Neural cell (in vitro differentiated cells): ENCODE measurements around the gene TRABD2B. TPM values are rescaled to one million over a fixed set of nuclear protein-coding genes. Genes with fewer than 3 reads are reported as not detected.

Experiments used
- H2AFZ ChIP-seq: fragments of 200-600, 300-800 bp; sonication (generic), shearing (Covaris generic); 2 replicates; pipeline ENCODE4 v1.6.0; 2014; ENCODE audit warnings: low read depth, mild to moderate bottlenecking, antibody characterized with exemption, low read length, moderate library complexity
- H3F3A ChIP-seq: fragments of 200-600 bp; shearing (Covaris generic); 2 replicates; pipeline ENCODE4 v1.6.1; 2016; ENCODE audit warnings: mild to moderate bottlenecking, moderate library complexity, mixed read lengths, antibody characterized with exemption, low read length; ENCODE audit not compliant: insufficient read depth, poor library complexity, severe bottlenecking
- H3K27ac ChIP-seq: fragments of 200-600, 300-800 bp; sonication (generic), shearing (Covaris generic); 2 replicates; pipeline ENCODE4 v1.5.1; 2014; ENCODE audit warnings: mild to moderate bottlenecking, low read length, moderate library complexity
- H3K27me3 ChIP-seq: fragments of 300-800, 200-600 bp; sonication (generic), shearing (Covaris generic); 2 replicates; pipeline ENCODE4 v1.6.0; 2014; ENCODE audit warnings: mild to moderate bottlenecking, low read depth, low read length, moderate library complexity; ENCODE audit not compliant: insufficient read depth
- H3K36me3 ChIP-seq: fragments of 300-800, 200-600 bp; sonication (generic), shearing (Covaris generic); 2 replicates; pipeline ENCODE4 v1.5.1; 2014; ENCODE audit warnings: mild to moderate bottlenecking, antibody characterized with exemption, low read length, moderate library complexity; ENCODE audit not compliant: insufficient read depth
- H3K4me2 ChIP-seq: fragments of 300-800, 200-600 bp; sonication (generic), shearing (Covaris generic); 2 replicates; pipeline ENCODE4 v1.6.0; 2014; ENCODE audit warnings: mild to moderate bottlenecking, low read length
- H3K4me3 ChIP-seq: fragments of 300-800, 200-600 bp; sonication (generic), shearing (Covaris generic); 2 replicates; pipeline ENCODE4 v1.5.1; 2014; ENCODE audit warnings: mild to moderate bottlenecking, low read length, moderate library complexity
- H3K79me2 ChIP-seq: fragments of 200-600 bp; shearing (Covaris generic); replicated peaks from 2 replicates; pipeline ENCODE4 v1.6.0; 2014; ENCODE audit warnings: mild to moderate bottlenecking, low read length, moderate library complexity; ENCODE audit not compliant: insufficient read depth
- H3K9ac ChIP-seq: fragments of 300-800, 200-600 bp; sonication (generic), shearing (Covaris generic); 2 replicates; pipeline ENCODE4 v1.6.1; 2016; ENCODE audit warnings: mild to moderate bottlenecking, low read length, mixed read lengths
- H3K9me2 ChIP-seq: fragments of 200-600 bp; shearing (Covaris generic); 2 replicates; pipeline ENCODE4 v1.6.1; 2016; ENCODE audit warnings: mild to moderate bottlenecking, low read length, mixed read lengths; ENCODE audit not compliant: insufficient read depth
- H3K9me3 ChIP-seq: fragments of 200-600, 300-800 bp; sonication (generic), shearing (Covaris generic); 2 replicates; pipeline ENCODE4 v1.6.1; 2016; ENCODE audit warnings: mild to moderate bottlenecking, mixed run types, low read length, moderate library complexity, mixed read lengths
- H4K20me1 ChIP-seq: fragments of 200-600 bp; shearing (Covaris generic); 2 replicates; pipeline ENCODE4 v1.6.1; 2016; ENCODE audit warnings: mild to moderate bottlenecking, mixed run types; ENCODE audit not compliant: insufficient read depth
- EP300 ChIP-seq: fragments of 450-650 bp; conservative IDR thresholded peaks from 2 replicates; pipeline ENCODE4 v1.6.1; 2014; ENCODE audit warnings: antibody characterized with exemption, mild to moderate bottlenecking, moderate library complexity; ENCODE audit not compliant: poor library complexity, severe bottlenecking
- EZH2 ChIP-seq: fragments of 200-600, 300-800 bp; shearing (Covaris generic), sonication (generic); IDR thresholded peaks from 2 replicates; pipeline ENCODE4 v1.6.1; 2014; ENCODE audit warnings: antibody characterized with exemption, low read length, borderline replicate concordance, mild to moderate bottlenecking; ENCODE audit not compliant: insufficient read depth, poor library complexity, severe bottlenecking
- MXI1 ChIP-seq: fragments of 450-650 bp; conservative IDR thresholded peaks from 2 replicates; pipeline ENCODE4 v1.6.1; 2014; ENCODE audit warnings: antibody characterized with exemption, mild to moderate bottlenecking; ENCODE audit not compliant: poor library complexity, severe bottlenecking
- POLR2AphosphoS5 ChIP-seq: IDR thresholded peaks from 2 replicates; pipeline ENCODE4 v1.6.1; 2012
- RAD21 ChIP-seq: fragments of 450-650 bp; conservative IDR thresholded peaks from 2 replicates; pipeline ENCODE4 v1.6.1; 2014; ENCODE audit warnings: antibody characterized with exemption, mild to moderate bottlenecking, moderate library complexity
- SMC3 ChIP-seq: fragments of 450-650 bp; conservative IDR thresholded peaks from 2 replicates; pipeline ENCODE4 v1.6.1; 2014; ENCODE audit warnings: antibody characterized with exemption, mild to moderate bottlenecking, moderate library complexity; ENCODE audit not compliant: poor library complexity
- TAF1 ChIP-seq: IDR thresholded peaks from 2 replicates; pipeline ENCODE4 v1.6.1; 2012; ENCODE audit warnings: low read depth
- polyA plus RNA-seq: library from polyadenylated mRNA; depleted of rRNA; stranded (reverse); fragments of >200 nt; gene quantifications from 2 replicates; pipeline ENCODE4 v1.2.3, GENCODE V29; 2014
- TF ChIP-seq, protein P1 (sequence below): IDR thresholded peaks from 2 replicates; pipeline ENCODE4 v1.6.1; 2012; ENCODE audit warnings: borderline replicate concordance
- TF ChIP-seq, protein P2 (sequence below): fragments of 450-650 bp; IDR thresholded peaks from 2 replicates; pipeline ENCODE4 v1.5.1; 2014; ENCODE audit warnings: antibody characterized with exemption, mild to moderate bottlenecking, moderate library complexity; ENCODE audit not compliant: poor library complexity, severe bottlenecking

The TRABD2B gene
- polyA plus RNA-seq, 1 donor from 2014 or later, result 0.02 TPM

DNA sequence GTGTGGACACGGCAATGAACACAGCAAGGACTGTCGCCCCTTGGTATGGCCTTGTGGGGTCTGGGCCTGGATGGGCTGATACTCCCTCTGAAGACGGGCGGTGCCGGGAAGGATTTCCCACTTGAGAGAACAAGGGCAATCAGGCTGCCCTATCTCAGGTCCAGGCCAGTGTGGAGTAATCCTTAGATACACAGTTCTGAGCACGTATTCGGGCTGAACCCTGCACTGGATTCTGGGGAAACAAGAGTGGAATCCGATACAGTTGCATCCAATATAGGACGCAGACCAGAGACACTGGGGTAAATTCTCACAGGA is 177.7 kb downstream of the TRABD2B start:
- Histone ChIP-seq H4K20me1 (no peaks in the 10 kb centered on the region), H3K9me2 (no peaks in the 10 kb centered on the region), H3K4me2 (no peak overlapping the region), H2AFZ (no peak overlapping the region), H3K79me2 (no peaks in the 10 kb centered on the region), H3F3A (no peaks in the 10 kb centered on the region), H3K9ac (no peak overlapping the region), H3K4me3 (no peak overlapping the region), H3K27ac (no peak overlapping the region), H3K36me3 (no peaks in the 10 kb centered on the region), H3K9me3 (no peaks in the 10 kb centered on the region), H3K27me3 (no peaks in the 10 kb centered on the region)
- TF ChIP-seq EP300, result no peak

DNA sequence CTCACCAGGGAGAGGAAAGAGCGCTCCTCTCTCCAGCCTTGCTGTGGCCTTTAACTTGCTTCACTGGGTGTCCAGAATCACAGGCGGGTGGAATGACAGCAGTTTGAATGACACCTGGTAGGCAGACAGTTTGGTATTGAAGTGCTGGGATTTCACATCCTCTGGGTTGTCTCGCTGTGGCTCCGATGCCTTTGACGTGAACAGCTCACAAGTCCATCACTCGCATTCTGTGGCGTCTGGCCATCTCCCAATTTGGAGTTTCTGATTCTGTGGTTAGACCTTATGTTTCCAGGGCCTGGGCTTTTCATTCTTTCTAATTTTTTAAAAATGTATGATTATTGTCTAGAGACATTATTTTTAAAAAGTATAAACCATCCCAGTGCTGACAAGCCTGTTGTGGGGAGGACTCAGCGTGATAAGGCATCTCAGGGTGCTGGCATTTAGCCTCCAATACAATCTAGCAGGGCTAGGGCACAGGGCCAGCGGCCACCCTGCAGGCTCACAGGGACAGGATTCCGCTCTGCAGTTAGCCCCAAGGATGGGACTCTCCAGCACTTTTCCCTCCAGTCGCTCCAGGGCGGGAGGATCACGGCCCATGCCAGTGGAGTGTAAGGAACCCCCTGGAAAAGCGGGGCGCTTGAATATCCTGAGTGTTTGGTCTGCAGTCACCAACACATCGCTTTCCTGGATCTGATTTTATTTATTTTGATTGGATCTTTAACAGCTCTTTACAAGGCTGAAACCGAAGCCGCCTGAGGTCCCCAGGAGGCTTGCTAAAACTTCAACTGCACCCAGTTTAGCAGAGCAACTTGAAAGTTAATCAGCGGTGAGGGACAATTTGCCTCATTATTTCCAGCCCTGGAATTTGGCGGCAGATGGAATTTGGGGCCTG is 178.3 kb downstream of the TRABD2B start:
- Histone ChIP-seq H3K9me2 (no peaks in the 10 kb centered on the region), H3K4me3 (no peak overlapping the region), H3K9ac (no peak overlapping the region), H2AFZ (no peak overlapping the region), H3K36me3 (no peaks in the 10 kb centered on the region), H3K79me2 (no peaks in the 10 kb centered on the region), H4K20me1 (no peaks in the 10 kb centered on the region), H3K4me2 (no peak overlapping the region), H3K27me3 (no peaks in the 10 kb centered on the region), H3K9me3 (no peaks in the 10 kb centered on the region), H3F3A (no peaks in the 10 kb centered on the region), H3K27ac (no peak overlapping the region)
- TF ChIP-seq, protein P1, sequence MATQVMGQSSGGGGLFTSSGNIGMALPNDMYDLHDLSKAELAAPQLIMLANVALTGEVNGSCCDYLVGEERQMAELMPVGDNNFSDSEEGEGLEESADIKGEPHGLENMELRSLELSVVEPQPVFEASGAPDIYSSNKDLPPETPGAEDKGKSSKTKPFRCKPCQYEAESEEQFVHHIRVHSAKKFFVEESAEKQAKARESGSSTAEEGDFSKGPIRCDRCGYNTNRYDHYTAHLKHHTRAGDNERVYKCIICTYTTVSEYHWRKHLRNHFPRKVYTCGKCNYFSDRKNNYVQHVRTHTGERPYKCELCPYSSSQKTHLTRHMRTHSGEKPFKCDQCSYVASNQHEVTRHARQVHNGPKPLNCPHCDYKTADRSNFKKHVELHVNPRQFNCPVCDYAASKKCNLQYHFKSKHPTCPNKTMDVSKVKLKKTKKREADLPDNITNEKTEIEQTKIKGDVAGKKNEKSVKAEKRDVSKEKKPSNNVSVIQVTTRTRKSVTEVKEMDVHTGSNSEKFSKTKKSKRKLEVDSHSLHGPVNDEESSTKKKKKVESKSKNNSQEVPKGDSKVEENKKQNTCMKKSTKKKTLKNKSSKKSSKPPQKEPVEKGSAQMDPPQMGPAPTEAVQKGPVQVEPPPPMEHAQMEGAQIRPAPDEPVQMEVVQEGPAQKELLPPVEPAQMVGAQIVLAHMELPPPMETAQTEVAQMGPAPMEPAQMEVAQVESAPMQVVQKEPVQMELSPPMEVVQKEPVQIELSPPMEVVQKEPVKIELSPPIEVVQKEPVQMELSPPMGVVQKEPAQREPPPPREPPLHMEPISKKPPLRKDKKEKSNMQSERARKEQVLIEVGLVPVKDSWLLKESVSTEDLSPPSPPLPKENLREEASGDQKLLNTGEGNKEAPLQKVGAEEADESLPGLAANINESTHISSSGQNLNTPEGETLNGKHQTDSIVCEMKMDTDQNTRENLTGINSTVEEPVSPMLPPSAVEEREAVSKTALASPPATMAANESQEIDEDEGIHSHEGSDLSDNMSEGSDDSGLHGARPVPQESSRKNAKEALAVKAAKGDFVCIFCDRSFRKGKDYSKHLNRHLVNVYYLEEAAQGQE, result no peak
- no peak for TF ChIP-seq EP300
- TF ChIP-seq, protein P2, sequence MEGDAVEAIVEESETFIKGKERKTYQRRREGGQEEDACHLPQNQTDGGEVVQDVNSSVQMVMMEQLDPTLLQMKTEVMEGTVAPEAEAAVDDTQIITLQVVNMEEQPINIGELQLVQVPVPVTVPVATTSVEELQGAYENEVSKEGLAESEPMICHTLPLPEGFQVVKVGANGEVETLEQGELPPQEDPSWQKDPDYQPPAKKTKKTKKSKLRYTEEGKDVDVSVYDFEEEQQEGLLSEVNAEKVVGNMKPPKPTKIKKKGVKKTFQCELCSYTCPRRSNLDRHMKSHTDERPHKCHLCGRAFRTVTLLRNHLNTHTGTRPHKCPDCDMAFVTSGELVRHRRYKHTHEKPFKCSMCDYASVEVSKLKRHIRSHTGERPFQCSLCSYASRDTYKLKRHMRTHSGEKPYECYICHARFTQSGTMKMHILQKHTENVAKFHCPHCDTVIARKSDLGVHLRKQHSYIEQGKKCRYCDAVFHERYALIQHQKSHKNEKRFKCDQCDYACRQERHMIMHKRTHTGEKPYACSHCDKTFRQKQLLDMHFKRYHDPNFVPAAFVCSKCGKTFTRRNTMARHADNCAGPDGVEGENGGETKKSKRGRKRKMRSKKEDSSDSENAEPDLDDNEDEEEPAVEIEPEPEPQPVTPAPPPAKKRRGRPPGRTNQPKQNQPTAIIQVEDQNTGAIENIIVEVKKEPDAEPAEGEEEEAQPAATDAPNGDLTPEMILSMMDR, result no peak
- TF ChIP-seq MXI1, result no peak
- no peak for TF ChIP-seq EZH2
- no peak for TF ChIP-seq POLR2AphosphoS5
- TF ChIP-seq TAF1, result no peak
- no peak for TF ChIP-seq RAD21
- no peak for TF ChIP-seq SMC3
